Esophagus squamous epithelium (tissue), 4 donors: Measurements from ENCODE around the gene ANKRD16.

Source experiments
- CTCF ChIP-seq, 6 experiments: fragments of 450-650 bp in 4 of 6; fragments of 200-600 bp in 2 of 6; sonication (generic) in 2 of 6; IDR thresholded peaks; one replicate each; pipeline ENCODE4 v1.5.1; 2016 to 2019; ENCODE audit warnings: antibody characterized with exemption in 6 of 6, mild to moderate bottlenecking in 4 of 6, moderate library complexity in 4 of 6
- POLR2A ChIP-seq, 4 donors: fragments of 450-650 bp; IDR thresholded peaks; one replicate each; pipeline ENCODE4 v1.6.1; 2017; ENCODE audit warnings: antibody characterized with exemption in 4 of 4, mild to moderate bottlenecking in 4 of 4, moderate library complexity in 3 of 4

- no peak for TF ChIP-seq POLR2A (IDR thresholded peaks at IDR 0.05)
- TF ChIP-seq CTCF (IDR thresholded peaks at IDR 0.05): no peak
Measured at GRCh38 chr10:5902511-5903274, 13.0 kb upstream of the ANKRD16 start.
